Sigmoid colon (tissue), 7 donors: ENCODE measurements around the gene NMNAT3. TPM values are rescaled to one million over a fixed set of nuclear protein-coding genes. Genes with fewer than 3 reads are reported as not detected.

Experiments used
- DNase-seq: peaks from one replicate; pipeline ENCODE4 v3.0.0-alpha.2; 2019
- H3K27ac ChIP-seq, 4 donors: fragments of 200-600 bp; sonication (generic); one replicate each; pipeline ENCODE4 v1.5.1; 2016 to 2019; ENCODE audit warnings: mild to moderate bottlenecking in 1 of 4
- H3K27me3 ChIP-seq, 3 donors: fragments of 200-600 bp; sonication (generic); one replicate each; pipeline ENCODE4 v1.5.1; 2019; ENCODE audit warnings: mild to moderate bottlenecking in 1 of 3
- H3K36me3 ChIP-seq, 4 donors: fragments of 200-600 bp; sonication (generic); one replicate each; pipeline ENCODE4 v1.5.1; 2016 to 2019
- H3K4me1 ChIP-seq, 4 donors: fragments of 200-600 bp; sonication (generic); one replicate each; pipeline ENCODE4 v1.5.1; 2017 to 2019
- H3K4me3 ChIP-seq, 4 donors: fragments of 200-600 bp; sonication (generic); one replicate each; pipeline ENCODE4 v1.5.1; 2017 to 2019; ENCODE audit warnings: mild to moderate bottlenecking in 2 of 4, moderate library complexity in 1 of 4
- H3K9me3 ChIP-seq, 4 donors: fragments of 200-600 bp in 3 of 4; sonication (generic) in 3 of 4; one replicate each; pipeline versions ENCODE4 v1.5.1 to v1.6.1; 2013 to 2019
- CTCF ChIP-seq, 4 experiments: fragments of 450-650 bp in 3 of 4; fragments of 200-600 bp in 1 of 4; IDR thresholded peaks; one replicate each; pipeline ENCODE4 v1.5.1; 2016 to 2019; ENCODE audit warnings: antibody characterized with exemption in 4 of 4, mild to moderate bottlenecking in 3 of 4, moderate library complexity in 2 of 4
- EP300 ChIP-seq, 4 donors: sonication (generic); formaldehyde crosslinking; IDR thresholded peaks; one replicate each; pipeline ENCODE4 v1.6.1; 2017; ENCODE audit warnings: antibody characterized with exemption in 4 of 4
- POLR2A ChIP-seq, 2 donors: fragments of 450-650 bp; IDR thresholded peaks; one replicate each; pipeline ENCODE4 v1.6.1; 2016; ENCODE audit warnings: antibody characterized with exemption in 2 of 2, mild to moderate bottlenecking in 2 of 2, moderate library complexity in 2 of 2
- POLR2AphosphoS5 ChIP-seq, 4 donors: sonication (generic); formaldehyde crosslinking; IDR thresholded peaks; one replicate each; pipeline ENCODE4 v1.6.1; 2017; ENCODE audit warnings: antibody characterized with exemption in 4 of 4
- WGBS, 2 donors: extraction: QIAGEN DNeasy Blood & Tissue Kit; methylation state at CpG; one replicate each; pipeline ENCODE4 v1.1.7; 2013; 5-methylcytosine and 5-hydroxymethylcytosine counted together
- intact Hi-C: fragments of 100-400 bp; cut with DNase I; formaldehyde crosslinking; loops from one replicate; pipeline ENCODE4 v1.15.1; 2023
- polyA plus RNA-seq, 3 donors: library from polyadenylated mRNA; stranded (reverse); fragments of 200-250 nt; gene quantifications; one replicate each; pipeline ENCODE4 v1.2.3, GENCODE V29; 2013
- small RNA-seq, 3 donors: library from RNA; depleted of rRNA; stranded (forward); fragments of <200 nt; gene quantifications; one replicate each; pipeline ENCODE3, GENCODE V24; 2016
- total RNA-seq, 4 donors: library from RNA; depleted of rRNA; stranded (reverse); fragments of >200 nt; gene quantifications; one replicate each; pipeline ENCODE4 v1.1.0, GENCODE V29; 2016
- donor health status: healthy with polysubstance abuse.
- donor health status: Bipolar disorder and iron deficiency.
- donor health status: healthy.

Gene NMNAT3
- total and polyA plus RNA-seq, 7 donors = 3.4 to 24.6 (median 10.0) TPM

DNA sequence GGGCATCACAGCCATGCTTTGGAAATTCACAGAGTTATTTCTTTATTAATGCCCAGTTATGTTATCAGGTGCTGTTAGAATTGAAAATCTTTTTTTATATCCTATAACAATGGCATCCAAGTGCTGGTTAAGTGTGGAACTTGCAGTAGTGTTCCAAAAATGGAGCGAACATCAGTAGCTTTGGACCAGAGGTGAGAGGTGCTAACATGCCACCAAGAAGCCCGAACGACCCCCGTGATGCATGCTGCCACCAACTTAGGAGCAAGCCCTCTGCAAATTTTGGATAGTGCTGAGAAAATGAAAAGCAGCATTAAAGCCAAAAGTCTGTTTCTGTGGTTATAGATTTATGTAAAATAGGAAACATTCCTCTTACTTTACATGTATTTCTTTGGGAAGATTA is 163.0 kb downstream of the NMNAT3 start:
- TF ChIP-seq EP300 (IDR thresholded peaks at IDR 0.05) (no peak), POLR2A (IDR thresholded peaks at IDR 0.05) (no peak), POLR2AphosphoS5 (IDR thresholded peaks at IDR 0.05) (no peak), CTCF (IDR thresholded peaks at IDR 0.05) (no peak)
- intact Hi-C loops = no loop called here
- H3K9me3 ChIP-seq = no peaks in the 10 kb centered on the region
- no peaks in the 10 kb centered on the region for H3K27me3 ChIP-seq
- no peak for DNase-seq
- H3K4me1 ChIP-seq = no peaks in the 10 kb centered on the region
- no peak overlapping the region for H3K4me3 ChIP-seq
- no peak overlapping the region for H3K27ac ChIP-seq
- WGBS, 2 donors = 94 to 96% methylated on average over 4 of the region's 4 CpGs
- no peaks in the 10 kb centered on the region for H3K36me3 ChIP-seq

Small RNA genes within 50 kb of the gene (small RNA-seq; reads per million reads assigned to genes)
- 0 reads per million in 3 donors for gene RN7SL724P

Other genes with a start within 250 kb of the NMNAT3 start
- not detected for gene RBP2, start 201.5 kb downstream of the NMNAT3 start, total RNA-seq
- gene RBP2, start 201.5 kb downstream of the NMNAT3 start, polyA plus RNA-seq = 10 to 100 TPM in 1 of 3 donors, 1 to 10 TPM in 1, under 1 TPM in 1; 0.87 to 57.1 (median 6.0) TPM
- gene RBP1, start 138.2 kb downstream of the NMNAT3 start, total RNA-seq = 10 to 100 TPM in 3 of 4 donors, 1 to 10 TPM in 1; 7.5 to 32.7 (median 10.5) TPM
- 10 to 100 TPM; 15.4 to 17.8 (median 16.8) TPM for gene RBP1, start 138.2 kb downstream of the NMNAT3 start, polyA plus RNA-seq